IMR-90 (cell line): ENCODE measurements around the gene ALK. TPM values are rescaled to one million over a fixed set of nuclear protein-coding genes. Genes with fewer than 3 reads are reported as not detected.

Experiments
- ATAC-seq: fragments of 200-7000 bp; cut with Tn5 transposase; 2 replicates; pipeline ENCODE4 v1.9.1; 2020; ENCODE audit warnings: low read depth, mild to moderate bottlenecking, moderate library complexity
- BruUV-seq: library from RNA; stranded (reverse); fragments of 400-500 nt; replicated peaks from 2 replicates; lab custom pipeline; 2021; lab: Mats Ljungman, UMichigan
- CTCF ChIA-PET: fragments of 300-600 bp; formaldehyde crosslinking; extraction: SDS; loops from one replicate; lab custom pipeline; 2021; ENCODE audit warnings: antibody characterized with exemption; lab: Yijun Ruan, JAX
- POLR2A ChIA-PET: fragments of 300-600 bp; sonication (Branson Sonifier 250); formaldehyde crosslinking; loops from one replicate; lab custom pipeline; 2022; ENCODE audit warnings: antibody characterized with exemption; ENCODE audit not compliant: unreplicated experiment; lab: Charles Lee
- DNase-seq: peaks from one replicate; pipeline ENCODE4 v3.0.0; 2013
- H2AFZ ChIP-seq: replicated peaks from 2 replicates; pipeline ENCODE3; 2013; ENCODE audit warnings: low read length, mild to moderate bottlenecking; ENCODE audit not compliant: poor library complexity
- H2AK5ac ChIP-seq: 2 replicates; pipeline ENCODE4 v1.6.1; 2013; ENCODE audit warnings: low read depth, low read length, inconsistent platforms
- H2AK9ac ChIP-seq: replicated peaks from 2 replicates; pipeline ENCODE3; 2013; ENCODE audit warnings: mild to moderate bottlenecking, low read depth, low read length, moderate library complexity; ENCODE audit not compliant: poor library complexity
- H2BK120ac ChIP-seq: 2 replicates; pipeline ENCODE4 v1.6.1; 2013; ENCODE audit warnings: low read depth, low read length, inconsistent platforms
- H2BK15ac ChIP-seq: 3 replicates; pipeline ENCODE4 v1.6.1; 2013; ENCODE audit warnings: low read depth, low read length, inconsistent platforms
- H2BK20ac ChIP-seq: 2 replicates; pipeline ENCODE4 v1.6.1; 2013; ENCODE audit warnings: low read depth, mild to moderate bottlenecking, inconsistent platforms, low read length, moderate library complexity
- H2BK5ac ChIP-seq: 2 replicates; pipeline ENCODE4 v1.6.1; 2013; ENCODE audit warnings: mild to moderate bottlenecking, low read depth, low read length, inconsistent platforms; ENCODE audit not compliant: poor library complexity, severe bottlenecking
- H3K14ac ChIP-seq: replicated peaks from 2 replicates; pipeline ENCODE4 v1.6.1; 2013; ENCODE audit warnings: low read depth, low read length, inconsistent platforms
- H3K18ac ChIP-seq: 2 replicates; pipeline ENCODE4 v1.6.1; 2013; ENCODE audit warnings: low read depth, low read length, control low read depth
- H3K23ac ChIP-seq: 2 replicates; pipeline ENCODE4 v1.6.1; 2013; ENCODE audit warnings: low read depth, low read length, inconsistent platforms
- H3K27ac ChIP-seq: 2 replicates; pipeline ENCODE4 v1.5.1; 2013; ENCODE audit warnings: mild to moderate bottlenecking, control low read depth, low read length; ENCODE audit not compliant: insufficient read depth
- H3K27me3 ChIP-seq: 2 replicates; pipeline ENCODE4 v1.6.1; 2013; ENCODE audit warnings: low read length; ENCODE audit not compliant: control insufficient read depth, insufficient read depth
- H3K36me3 ChIP-seq: 2 replicates; pipeline ENCODE4 v1.6.1; 2013; ENCODE audit warnings: low read length, mixed read lengths; ENCODE audit not compliant: control insufficient read depth, insufficient read depth
- H3K4ac ChIP-seq: 2 replicates; pipeline ENCODE4 v1.6.1; 2013; ENCODE audit warnings: low read depth, low read length, inconsistent platforms
- H3K4me1 ChIP-seq: 2 replicates; pipeline ENCODE4 v1.6.1; 2013; ENCODE audit warnings: low read length, mixed read lengths; ENCODE audit not compliant: control insufficient read depth, insufficient read depth
- H3K4me2 ChIP-seq: 2 replicates; pipeline ENCODE4 v1.6.1; 2013; ENCODE audit warnings: low read depth, mild to moderate bottlenecking, control low read depth, low read length, moderate library complexity
- H3K4me3 ChIP-seq: 2 replicates; pipeline ENCODE4 v1.5.1; 2013; ENCODE audit warnings: low read depth, mild to moderate bottlenecking, control low read depth, low read length, moderate library complexity; ENCODE audit not compliant: insufficient read depth
- H3K56ac ChIP-seq: 2 replicates; pipeline ENCODE4 v1.6.1; 2013; ENCODE audit warnings: low read length, inconsistent platforms; ENCODE audit not compliant: insufficient read depth; ENCODE audit errors: extremely low read depth
- H3K79me1 ChIP-seq, 2 experiments: 2 replicates each; pipeline ENCODE4 v1.6.1; 2013; ENCODE audit warnings: low read length in 2 of 2, inconsistent platforms in 1 of 2, low read depth in 1 of 2
- H3K9ac ChIP-seq: 2 replicates; pipeline ENCODE4 v1.6.1; 2013; ENCODE audit warnings: low read depth, low read length, control low read depth
- H3K9me1 ChIP-seq: 2 replicates; pipeline ENCODE4 v1.6.1; 2013; ENCODE audit warnings: low read length, inconsistent platforms; ENCODE audit not compliant: insufficient read depth
- H3K9me3 ChIP-seq: 2 replicates; pipeline ENCODE4 v1.6.1; 2013; ENCODE audit warnings: low read length; ENCODE audit not compliant: control insufficient read depth, insufficient read depth
- H4K20me1 ChIP-seq: 2 replicates; pipeline ENCODE4 v1.6.1; 2013; ENCODE audit warnings: low read length, inconsistent platforms; ENCODE audit not compliant: insufficient read depth
- H4K5ac ChIP-seq: 2 replicates; pipeline ENCODE4 v1.6.1; 2013; ENCODE audit warnings: mild to moderate bottlenecking, low read depth, low read length, control low read depth
- H4K8ac ChIP-seq, 2 experiments: 2 replicates each; pipeline ENCODE4 v1.6.1; 2013; ENCODE audit warnings: low read depth in 2 of 2, low read length in 2 of 2, control low read depth in 1 of 2, inconsistent platforms in 1 of 2
- H4K91ac ChIP-seq: 2 replicates; pipeline ENCODE4 v1.6.1; 2013; ENCODE audit warnings: low read depth, low read length, inconsistent platforms; ENCODE audit not compliant: insufficient read depth
- BHLHE40 ChIP-seq: fragments of 150-350 bp; IDR thresholded peaks from 2 replicates; pipeline ENCODE4 v1.6.1; 2016; ENCODE audit warnings: mild to moderate bottlenecking, low read depth, low read length
- CEBPB ChIP-seq: IDR thresholded peaks from 2 replicates; pipeline ENCODE4 v1.6.1; 2012; ENCODE audit warnings: low read depth, low read length, improper control_type of control experiment
- CHD1 ChIP-seq: IDR thresholded peaks from 2 replicates; pipeline ENCODE4 v1.6.1; 2012; ENCODE audit warnings: low read depth, low read length, improper control_type of control experiment
- FOS ChIP-seq: fragments of 150-350 bp; IDR thresholded peaks from 2 replicates; pipeline ENCODE4 v1.6.1; 2016; ENCODE audit warnings: low read depth, low read length
- MAFK ChIP-seq: IDR thresholded peaks from 2 replicates; pipeline ENCODE4 v1.6.1; 2012; ENCODE audit warnings: low read depth, low read length, improper control_type of control experiment
- POLR2A ChIP-seq: IDR thresholded peaks from 2 replicates; pipeline ENCODE4 v1.6.1; 2012; ENCODE audit warnings: mild to moderate bottlenecking, low read depth, low read length
- RCOR1 ChIP-seq: IDR thresholded peaks from 2 replicates; pipeline ENCODE4 v1.6.1; 2012; ENCODE audit warnings: mild to moderate bottlenecking, low read length, improper control_type of control experiment; ENCODE audit not compliant: insufficient replicate concordance
- RFX5 ChIP-seq: IDR thresholded peaks from 2 replicates; pipeline ENCODE4 v1.8.0; 2012; ENCODE audit warnings: low read depth, mild to moderate bottlenecking, low read length, moderate library complexity
- SMC3 ChIP-seq: fragments of 150-350 bp; IDR thresholded peaks from 2 replicates; pipeline ENCODE4 v1.6.1; 2016; ENCODE audit warnings: low read depth, mild to moderate bottlenecking, antibody characterized with exemption, low read length, moderate library complexity
- WGBS, 2 experiments: methylation state at CpG; one replicate each; pipeline versions ENCODE4 v1.1.5 to v1.1.7; 2013; ENCODE audit warnings: missing lambda C conversion rate in 2 of 2; ENCODE audit not compliant: insufficient read length in 1 of 2; ENCODE audit errors: extremely low coverage in 2 of 2; 5-methylcytosine and 5-hydroxymethylcytosine counted together
- dilution Hi-C: fragments of 300-500 bp; cut with HindIII; formaldehyde crosslinking; loops from one replicate; pipeline ENCODE4 v1.14.3; 2018; ENCODE audit warnings: low sequenced_read_pairs; ENCODE audit not compliant: unreplicated experiment
- in situ Hi-C: fragments of 300-500 bp; cut with MboI; formaldehyde crosslinking; loops from 3 replicates; pipeline ENCODE4 v1.14.3; 2019; ENCODE audit warnings: low sequenced_read_pairs, inconsistent platforms, mixed read lengths
- intact Hi-C: fragments of 100-400 bp; cut with micrococcal nuclease; formaldehyde crosslinking; loops from 2 replicates; pipeline ENCODE4 v1.10.0; 2022
- polyA plus RNA-seq, 3 experiments: library from polyadenylated mRNA; depleted of rRNA; stranded (reverse); fragments of >200 nt; gene quantifications; 2 replicates each; pipeline ENCODE4 v1.2.3, GENCODE V29; 2012; ENCODE audit warnings: low replicate concordance in 1 of 3
- total RNA-seq: library from RNA; depleted of rRNA; stranded (reverse); fragments of >200 nt; gene quantifications from 2 replicates; pipeline ENCODE4 v1.2.3, GENCODE V29; 2012
- TF ChIP-seq, protein P1 (sequence below): fragments of 150-350 bp; IDR thresholded peaks from 2 replicates; pipeline ENCODE4 v1.6.1; 2016; ENCODE audit warnings: low read depth, mild to moderate bottlenecking, low read length, moderate library complexity, borderline replicate concordance

The ALK gene
- total and polyA plus RNA-seq, 2 of the 4 experiments (the other 2 are of a cell fraction): not detected

DNA sequence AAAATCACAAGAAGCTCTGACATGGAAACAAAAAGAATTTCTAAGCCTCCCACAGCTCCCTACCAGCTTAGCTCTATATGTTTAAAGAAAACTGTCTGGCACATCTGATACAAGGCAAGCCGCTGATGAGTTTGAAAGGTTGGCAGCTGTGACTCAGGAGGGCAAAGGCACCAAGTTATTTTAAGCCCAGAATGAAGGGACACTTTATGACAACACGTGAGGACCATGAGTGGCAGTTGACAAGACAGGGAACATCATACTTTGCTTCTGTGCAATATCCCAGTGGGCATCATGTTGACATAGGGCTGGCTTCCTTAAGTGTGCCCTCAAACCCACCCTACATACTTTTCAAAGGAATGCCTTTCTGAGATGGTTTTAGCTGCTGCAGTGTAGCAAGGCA lies 533.3 kb downstream of the ALK start:
- intact Hi-C loops: no loop called here
- Histone ChIP-seq H3K9me3 (no peaks in the 10 kb centered on the region), H3K4me3 (no peak overlapping the region), H3K79me1 (no peaks in the 10 kb centered on the region), H3K23ac (no peak overlapping the region), H3K56ac (no peak overlapping the region), H2BK15ac (no peak overlapping the region), H2BK5ac (no peak overlapping the region), H2AFZ (no peak overlapping the region), H2BK20ac (no peak overlapping the region), H4K8ac (no peak overlapping the region), H3K4ac (no peak overlapping the region), H2AK5ac (no peak overlapping the region), H3K14ac (no peak overlapping the region), H4K91ac (no peak overlapping the region), H3K27me3 (peaks cover 14% of the 10 kb centered on the region), H3K27ac (no peak overlapping the region), H3K4me1 (no peaks in the 10 kb centered on the region), H3K9me1 (no peaks in the 10 kb centered on the region), H3K9ac (no peak overlapping the region), H4K5ac (no peak overlapping the region), H3K4me2 (no peak overlapping the region), H3K18ac (no peak overlapping the region), H3K36me3 (no peaks in the 10 kb centered on the region), H2AK9ac (no peak overlapping the region), H2BK120ac (no peak overlapping the region), H4K20me1 (no peaks in the 10 kb centered on the region)
- ChIA-PET POLR2A (no interaction called here), CTCF (no interaction called here)
- TF ChIP-seq RFX5: no peak
- no peak for TF ChIP-seq BHLHE40
- no peak for TF ChIP-seq CHD1
- TF ChIP-seq MAFK: no peak
- no peak for TF ChIP-seq SMC3
- TF ChIP-seq RCOR1: no peak
- TF ChIP-seq CEBPB: no peak
- TF ChIP-seq, protein P1, sequence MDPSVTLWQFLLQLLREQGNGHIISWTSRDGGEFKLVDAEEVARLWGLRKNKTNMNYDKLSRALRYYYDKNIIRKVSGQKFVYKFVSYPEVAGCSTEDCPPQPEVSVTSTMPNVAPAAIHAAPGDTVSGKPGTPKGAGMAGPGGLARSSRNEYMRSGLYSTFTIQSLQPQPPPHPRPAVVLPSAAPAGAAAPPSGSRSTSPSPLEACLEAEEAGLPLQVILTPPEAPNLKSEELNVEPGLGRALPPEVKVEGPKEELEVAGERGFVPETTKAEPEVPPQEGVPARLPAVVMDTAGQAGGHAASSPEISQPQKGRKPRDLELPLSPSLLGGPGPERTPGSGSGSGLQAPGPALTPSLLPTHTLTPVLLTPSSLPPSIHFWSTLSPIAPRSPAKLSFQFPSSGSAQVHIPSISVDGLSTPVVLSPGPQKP: no peak
- TF ChIP-seq FOS: no peak
- no peak for TF ChIP-seq POLR2A
- BruUV-seq: no TSS peak
- in situ Hi-C loops: no loop called here
- ATAC-seq (no peak), DNase-seq (no peak)
- dilution Hi-C loops: no loop called here
- WGBS, 2 experiments: no CpG with 5 or more reads among the region's 2 CpGs
